ENCODE data around the gene OSBP. TPM values are rescaled to one million over a fixed set of nuclear protein-coding genes. Genes with fewer than 3 reads are reported as not detected.
"Not testable (repeated sequence)": the region's sequence is repeated elsewhere in the genome, so short reads cannot be mapped to it uniquely, and the experiment has no call there.

Gene OSBP
- total RNA-seq, 6 donors from 2014 or later = 24.4 to 52.6 (median 35.0) TPM

DNA sequence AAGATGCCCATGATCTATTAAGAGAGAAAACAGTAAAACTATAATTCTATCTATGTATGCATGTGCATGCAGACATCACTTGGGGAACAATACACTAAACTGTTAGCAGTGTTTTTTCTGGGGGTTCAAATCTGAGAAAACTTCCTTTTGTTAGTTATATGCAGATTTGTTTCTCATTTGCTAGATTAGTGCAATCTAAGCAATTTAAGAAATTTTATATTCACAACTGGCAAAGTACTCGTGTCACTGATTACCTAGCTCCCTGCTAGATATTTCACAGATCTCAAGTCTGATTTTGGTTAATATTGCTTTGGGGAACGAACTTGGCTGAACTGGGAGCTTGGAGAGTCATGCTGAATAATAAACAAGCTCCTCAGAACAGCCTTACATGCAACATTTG is 14.9 kb upstream of the OSBP start:
- Histone ChIP-seq H3K36me3 (peaks cover 0 to 18% (median 8%) of the 10 kb centered on the region in 4 donors), H3K4me3 (no peak overlapping the region), H3K27ac (no peak overlapping the region), H3K27me3 (no peaks in the 10 kb centered on the region), H3K9me3 (no peaks in the 10 kb centered on the region), H3K4me1 (no peaks in the 10 kb centered on the region)
- DNase-seq = no peak
- no peak for ATAC-seq (ENCODE audit: low FRiP score in 2 of 2)
- WGBS, 2 donors = 91 to 93% methylated on average over 2 of the region's 2 CpGs
- TF ChIP-seq EP300 (IDR thresholded peaks at IDR 0.05) = no peak
- no peak for TF ChIP-seq POLR2AphosphoS5 (IDR thresholded peaks at IDR 0.05)
- no peak for TF ChIP-seq POLR2A (IDR thresholded peaks at IDR 0.05)
- TF ChIP-seq CTCF (IDR thresholded peaks at IDR 0.05) = no peak

GRCh38 chr11:59629996-59630395 is 14.4 kb upstream of the OSBP start:
- DNase-seq (no peak), ATAC-seq (ENCODE audit: low FRiP score in 2 of 2) (no peak)
- H3K4me3 ChIP-seq = no peak overlapping the region
- H3K36me3 ChIP-seq = peaks cover 0 to 13% (median 5%) of the 10 kb centered on the region in 4 donors
- H3K27ac ChIP-seq = no peak overlapping the region
- no peak for TF ChIP-seq EP300 (IDR thresholded peaks at IDR 0.05)
- TF ChIP-seq POLR2AphosphoS5 (IDR thresholded peaks at IDR 0.05) = no peak
- H3K27me3 ChIP-seq = no peaks in the 10 kb centered on the region
- H3K9me3 ChIP-seq = no peaks in the 10 kb centered on the region
- no peaks in the 10 kb centered on the region for H3K4me1 ChIP-seq

GRCh38 chr11:59626969-59627368 is 11.4 kb upstream of the OSBP start:
- not testable (repeated sequence) for ATAC-seq (ENCODE audit: low FRiP score in 2 of 2); H3K4me3 ChIP-seq; H3K4me1 ChIP-seq; H3K27ac ChIP-seq; H3K27me3 ChIP-seq; DNase-seq; H3K9me3 ChIP-seq
- 95% methylated on average over 4 of the region's 4 CpGs for WGBS, 2 donors
- H3K36me3 ChIP-seq = peaks cover 0 to 12% (median 4%) of the 10 kb centered on the region in 4 donors

DNA sequence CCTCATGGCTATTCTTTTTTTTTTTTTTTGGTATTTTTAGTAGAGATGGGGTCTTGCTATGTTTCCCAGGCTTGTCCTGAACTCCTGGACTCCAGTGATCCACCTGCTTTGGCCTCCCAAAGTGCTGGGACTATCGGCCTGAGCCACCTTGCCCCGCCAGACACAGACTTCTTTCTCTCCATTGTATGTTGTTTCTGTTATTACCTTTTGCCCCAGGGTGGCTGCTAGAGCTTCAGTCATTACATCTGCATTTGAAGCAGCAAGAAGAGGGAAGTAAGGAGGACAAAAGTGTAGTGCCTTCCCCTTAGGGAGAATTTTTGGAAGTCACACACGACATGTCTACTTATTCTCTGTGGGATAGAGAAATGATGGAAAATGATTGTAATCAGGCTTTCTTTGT is 10.1 kb upstream of the OSBP start:
- Histone ChIP-seq H3K27ac (no peak overlapping the region), H3K4me3 (no peak overlapping the region), H3K27me3 (no peaks in the 10 kb centered on the region), H3K4me1 (no peaks in the 10 kb centered on the region), H3K9me3 (no peaks in the 10 kb centered on the region), H3K36me3 (peaks cover 0 to 8% (median 2%) of the 10 kb centered on the region in 4 donors)
- ATAC-seq (ENCODE audit: low FRiP score in 2 of 2) (no peak), DNase-seq (no peak)
- TF ChIP-seq EP300 (IDR thresholded peaks at IDR 0.05) (no peak), CTCF (IDR thresholded peaks at IDR 0.05) (no peak), POLR2AphosphoS5 (IDR thresholded peaks at IDR 0.05) (no peak)
- WGBS, 2 donors = 85 to 95% methylated on average over 3 of the region's 3 CpGs

DNA sequence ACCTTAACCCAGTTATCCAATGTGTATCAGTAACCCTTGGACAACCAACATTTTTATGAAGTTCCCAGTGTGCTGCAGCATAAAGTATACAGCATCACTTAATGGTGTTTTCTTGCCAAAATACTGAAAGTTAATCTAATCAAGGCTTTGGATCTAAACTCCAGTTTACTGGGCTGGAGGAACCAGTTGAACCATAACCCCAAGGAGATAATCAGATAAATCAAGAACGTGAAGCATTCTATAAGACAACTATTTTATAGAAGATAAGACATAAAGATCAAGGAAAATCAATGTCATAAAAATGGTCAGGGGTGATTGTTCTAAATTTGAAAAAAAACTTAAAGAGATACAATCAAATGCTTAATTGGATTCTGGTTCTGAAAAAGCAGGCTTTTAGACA is 2.3 kb upstream of the OSBP start:
- H3K9me3 ChIP-seq = no peaks in the 10 kb centered on the region
- H3K4me3 ChIP-seq = no peak overlapping the region
- no peak overlapping the region for H3K27ac ChIP-seq
- no peaks in the 10 kb centered on the region for H3K27me3 ChIP-seq
- DNase-seq = no peak
- H3K4me1 ChIP-seq = peaks cover 12 to 27% (median 24%) of the 10 kb centered on the region in 4 donors
- TF ChIP-seq CTCF (IDR thresholded peaks at IDR 0.05) (no peak), POLR2A (IDR thresholded peaks at IDR 0.05) (no peak), EP300 (IDR thresholded peaks at IDR 0.05) (no peak), POLR2AphosphoS5 (IDR thresholded peaks at IDR 0.05) (no peak)
- no peaks in the 10 kb centered on the region for H3K36me3 ChIP-seq
- no peak for ATAC-seq (ENCODE audit: low FRiP score in 2 of 2)
- 61 to 84% methylated on average over 1 of the region's 1 CpG for WGBS, 2 donors

DNA sequence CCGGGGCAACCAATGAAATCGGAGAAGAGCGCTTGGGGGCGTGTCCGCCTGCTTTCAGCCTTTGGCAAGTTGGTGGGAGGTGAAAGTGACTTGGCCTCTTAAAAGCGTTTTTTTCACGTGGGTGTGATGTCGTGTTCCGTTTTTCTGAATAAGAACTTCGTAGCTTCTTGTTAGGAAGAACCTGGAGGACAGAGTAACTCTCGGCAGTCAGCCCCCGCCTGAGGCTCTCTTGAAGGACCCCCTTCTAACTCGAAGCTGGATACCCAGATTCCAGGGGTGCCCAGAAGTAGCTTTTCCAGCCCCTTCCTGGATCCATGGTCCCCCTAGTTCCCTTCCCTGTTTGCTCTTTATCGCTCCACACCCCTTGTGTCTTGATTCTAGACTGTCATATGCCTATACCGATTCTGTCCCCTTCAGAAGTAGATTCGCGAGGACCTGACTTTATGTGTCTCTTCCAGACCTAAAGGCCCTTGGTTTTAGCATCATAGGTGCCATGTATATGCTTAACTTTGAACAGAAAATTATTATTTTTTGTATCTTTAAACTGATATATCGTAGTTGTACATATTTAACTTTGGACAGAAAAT is 915 bp upstream of the OSBP start:
- DNase-seq (peak in 1 of 2 donors; percentile 71), ATAC-seq (ENCODE audit: low FRiP score in 2 of 2) (peak in 1 of 2 donors; percentile 0)
- Histone ChIP-seq H3K9me3 (no peaks in the 10 kb centered on the region), H3K4me3 (peak overlapping the region; percentile 11 to 81 (median 54)), H3K27me3 (no peaks in the 10 kb centered on the region), H3K36me3 (no peaks in the 10 kb centered on the region), H3K27ac (peak overlapping the region; percentile 87 to 91 (median 89)), H3K4me1 (peaks cover 25 to 41% (median 37%) of the 10 kb centered on the region in 4 donors)
- TF ChIP-seq POLR2A (IDR thresholded peaks at IDR 0.05) (peak in 3 of 4 donors; percentile 45 to 60 (median 45)), CTCF (IDR thresholded peaks at IDR 0.05) (no peak), POLR2AphosphoS5 (IDR thresholded peaks at IDR 0.05) (peak in 1 of 2 donors; percentile 28), EP300 (IDR thresholded peaks at IDR 0.05) (no peak)
- 12 to 14% methylated on average over 18 of the region's 18 CpGs for WGBS, 2 donors

Data from upper lobe of left lung (tissue), 6 donors.